Measurements from ENCODE around the gene CCDC51.

DNA sequence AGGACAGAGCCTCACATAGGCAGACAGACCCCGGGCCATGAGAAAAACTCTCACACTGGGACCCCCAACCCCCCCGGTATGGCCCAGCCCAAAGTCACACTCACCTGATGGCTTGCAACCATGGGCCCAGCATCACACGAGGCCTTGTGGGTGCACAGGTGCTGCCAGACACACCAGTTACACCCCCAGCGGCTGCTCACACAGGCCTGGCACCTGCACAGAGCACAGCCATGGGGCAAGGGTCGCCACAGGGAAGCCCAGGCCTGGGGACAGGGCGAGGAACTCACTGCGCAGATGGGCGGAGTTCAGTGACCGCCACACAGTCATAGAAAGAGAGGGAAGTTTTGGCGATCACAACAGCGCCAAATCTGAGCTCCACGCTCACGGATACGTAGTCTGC, 19.4 kb downstream of the CCDC51 start:
- TF ChIP-seq POLR2A (IDR thresholded peaks at IDR 0.05): no peak
- TF ChIP-seq, protein P1, sequence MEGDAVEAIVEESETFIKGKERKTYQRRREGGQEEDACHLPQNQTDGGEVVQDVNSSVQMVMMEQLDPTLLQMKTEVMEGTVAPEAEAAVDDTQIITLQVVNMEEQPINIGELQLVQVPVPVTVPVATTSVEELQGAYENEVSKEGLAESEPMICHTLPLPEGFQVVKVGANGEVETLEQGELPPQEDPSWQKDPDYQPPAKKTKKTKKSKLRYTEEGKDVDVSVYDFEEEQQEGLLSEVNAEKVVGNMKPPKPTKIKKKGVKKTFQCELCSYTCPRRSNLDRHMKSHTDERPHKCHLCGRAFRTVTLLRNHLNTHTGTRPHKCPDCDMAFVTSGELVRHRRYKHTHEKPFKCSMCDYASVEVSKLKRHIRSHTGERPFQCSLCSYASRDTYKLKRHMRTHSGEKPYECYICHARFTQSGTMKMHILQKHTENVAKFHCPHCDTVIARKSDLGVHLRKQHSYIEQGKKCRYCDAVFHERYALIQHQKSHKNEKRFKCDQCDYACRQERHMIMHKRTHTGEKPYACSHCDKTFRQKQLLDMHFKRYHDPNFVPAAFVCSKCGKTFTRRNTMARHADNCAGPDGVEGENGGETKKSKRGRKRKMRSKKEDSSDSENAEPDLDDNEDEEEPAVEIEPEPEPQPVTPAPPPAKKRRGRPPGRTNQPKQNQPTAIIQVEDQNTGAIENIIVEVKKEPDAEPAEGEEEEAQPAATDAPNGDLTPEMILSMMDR (IDR thresholded peaks at IDR 0.05): no peak

All from prostate gland (tissue), 2 donors.